Gastroesophageal sphincter (tissue), 4 donors: ENCODE measurements around the gene PHF19. TPM values are rescaled to one million over a fixed set of nuclear protein-coding genes. Genes with fewer than 3 reads are reported as not detected.

Source experiments
- ATAC-seq: fragments of 150-250 bp; one replicate; pipeline ENCODE4 v1.9.1; 2016; ENCODE audit warnings: mild to moderate bottlenecking, moderate library complexity
- H3K27ac ChIP-seq, 4 donors: fragments of 200-600 bp; sonication (generic) in 3 of 4; 1 replicate in 3 of 4; 2 replicates in 1 of 4; pipeline ENCODE4 v1.5.1; 2016 to 2019
- H3K27me3 ChIP-seq: fragments of 200-600 bp; sonication (generic); one replicate; pipeline ENCODE4 v1.5.1; 2019
- H3K36me3 ChIP-seq, 2 donors: fragments of 200-600 bp; sonication (generic); one replicate each; pipeline ENCODE4 v1.5.1; 2019; ENCODE audit warnings: control low read depth in 1 of 2
- H3K4me1 ChIP-seq, 3 donors: fragments of 200-600 bp; sonication (generic); 1 replicate in 2 of 3; 2 replicates in 1 of 3; pipeline ENCODE4 v1.5.1; 2016 to 2019; ENCODE audit warnings: control low read depth in 2 of 3
- H3K4me3 ChIP-seq, 2 donors: fragments of 200-600 bp; sonication (generic); one replicate each; pipeline ENCODE4 v1.5.1; 2019; ENCODE audit warnings: mild to moderate bottlenecking in 1 of 2, moderate library complexity in 1 of 2
- H3K9me3 ChIP-seq, 3 donors: fragments of 200-600 bp; sonication (generic); one replicate each; pipeline ENCODE4 v1.5.1; 2017 to 2019; ENCODE audit warnings: control low read depth in 2 of 3
- CTCF ChIP-seq, 4 experiments: fragments of 200-600 bp in 2 of 4; fragments of 450-650 bp in 2 of 4; sonication (generic) in 1 of 4; IDR thresholded peaks; one replicate each; pipeline ENCODE4 v1.5.1; 2017 to 2019; ENCODE audit warnings: antibody characterized with exemption in 4 of 4, mild to moderate bottlenecking in 2 of 4, moderate library complexity in 2 of 4
- EP300 ChIP-seq: sonication (generic); formaldehyde crosslinking; IDR thresholded peaks from one replicate; pipeline ENCODE4 v1.6.1; 2017; ENCODE audit warnings: antibody characterized with exemption, mild to moderate bottlenecking
- POLR2A ChIP-seq, 2 donors: fragments of 450-650 bp; IDR thresholded peaks; one replicate each; pipeline ENCODE4 v1.6.1; 2017; ENCODE audit warnings: antibody characterized with exemption in 2 of 2, mild to moderate bottlenecking in 2 of 2, moderate library complexity in 1 of 2
- POLR2AphosphoS5 ChIP-seq: sonication (generic); formaldehyde crosslinking; IDR thresholded peaks from one replicate; pipeline ENCODE4 v1.6.1; 2017; ENCODE audit warnings: antibody characterized with exemption
- WGBS, 2 donors: methylation state at CpG; one replicate each; pipeline ENCODE4 v1.1.5; 2018; ENCODE audit warnings: low coverage in 1 of 2; 5-methylcytosine and 5-hydroxymethylcytosine counted together
- total RNA-seq, 4 donors: library from RNA; depleted of rRNA; stranded (reverse); fragments of >200 nt; gene quantifications; one replicate each; pipeline ENCODE4 v1.1.0, GENCODE V29; 2016

PHF19 gene
- total RNA-seq, 4 donors from 2014 or later: 27.0 to 82.5 (median 54.3) TPM

GRCh38 chr9:120912958-120913646, 36.1 kb upstream of the PHF19 start:
- no peak for TF ChIP-seq POLR2AphosphoS5
- TF ChIP-seq EP300: no peak
- Histone ChIP-seq H3K27me3 (no peaks in the 10 kb centered on the region), H3K36me3 (peaks cover 0 to 54% of the 10 kb centered on the region in 2 donors), H3K4me3 (no peak overlapping the region), H3K9me3 (no peaks in the 10 kb centered on the region), H3K27ac (no peak overlapping the region), H3K4me1 (peaks cover 0 to 37% (median 3%) of the 10 kb centered on the region in 3 donors)
- no peak for ATAC-seq
- 91 to 97% methylated on average over 7 to 9 of the region's 13 CpGs for WGBS, 2 donors

DNA sequence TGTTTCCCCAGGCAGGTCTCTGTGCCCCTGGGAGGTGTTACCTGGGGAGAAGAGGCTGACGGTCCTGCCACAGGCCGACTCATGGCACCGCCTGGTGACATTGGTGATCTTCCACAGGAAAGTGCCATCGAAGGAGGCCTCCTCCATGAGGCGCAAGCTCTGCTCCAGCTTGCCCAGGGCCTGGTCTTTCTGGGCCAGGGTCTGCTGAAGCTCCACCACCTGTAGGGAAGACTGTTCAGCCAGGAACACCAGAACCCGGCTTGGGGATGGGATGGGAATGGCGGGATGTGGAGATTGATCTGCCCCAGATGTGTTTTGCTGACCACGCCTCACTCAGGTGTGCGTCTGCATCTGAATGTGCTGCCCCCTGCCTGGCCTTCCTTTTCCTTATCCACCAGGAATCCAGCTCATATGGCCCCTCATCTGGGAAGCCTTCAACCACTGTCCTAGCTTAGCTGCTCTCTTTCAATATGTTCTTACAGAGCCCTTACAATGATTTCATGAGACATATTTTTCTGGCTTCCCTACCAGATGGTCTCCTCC, 34.4 kb upstream of the PHF19 start:
- ATAC-seq: no peak
- Histone ChIP-seq H3K4me3 (no peak overlapping the region), H3K9me3 (no peaks in the 10 kb centered on the region), H3K27ac (no peak overlapping the region), H3K27me3 (no peaks in the 10 kb centered on the region), H3K4me1 (peaks cover 0 to 26% (median 0%) of the 10 kb centered on the region in 3 donors), H3K36me3 (peaks cover 0 to 60% of the 10 kb centered on the region in 2 donors)
- TF ChIP-seq POLR2A (IDR thresholded peaks at IDR 0.05) (no peak), EP300 (no peak), CTCF (IDR thresholded peaks at IDR 0.05) (no peak), POLR2AphosphoS5 (no peak)
- 100% methylated on average over 1 to 2 of the region's 9 CpGs for WGBS, 2 donors

- Histone ChIP-seq H3K9me3 (no peaks in the 10 kb centered on the region), H3K4me3 (no peak overlapping the region), H3K27me3 (no peaks in the 10 kb centered on the region), H3K36me3 (peaks cover 0 to 60% of the 10 kb centered on the region in 2 donors), H3K27ac (no peak overlapping the region), H3K4me1 (peaks cover 0 to 19% (median 0%) of the 10 kb centered on the region in 3 donors)
- 81 to 100% methylated on average over 2 to 3 of the region's 3 CpGs for WGBS, 2 donors
- ATAC-seq: no peak
- TF ChIP-seq POLR2A (IDR thresholded peaks at IDR 0.05) (no peak), POLR2AphosphoS5 (no peak), CTCF (IDR thresholded peaks at IDR 0.05) (no peak), EP300 (no peak)
Measured at GRCh38 chr9:120910643-120911042, 33.7 kb upstream of the PHF19 start.

DNA sequence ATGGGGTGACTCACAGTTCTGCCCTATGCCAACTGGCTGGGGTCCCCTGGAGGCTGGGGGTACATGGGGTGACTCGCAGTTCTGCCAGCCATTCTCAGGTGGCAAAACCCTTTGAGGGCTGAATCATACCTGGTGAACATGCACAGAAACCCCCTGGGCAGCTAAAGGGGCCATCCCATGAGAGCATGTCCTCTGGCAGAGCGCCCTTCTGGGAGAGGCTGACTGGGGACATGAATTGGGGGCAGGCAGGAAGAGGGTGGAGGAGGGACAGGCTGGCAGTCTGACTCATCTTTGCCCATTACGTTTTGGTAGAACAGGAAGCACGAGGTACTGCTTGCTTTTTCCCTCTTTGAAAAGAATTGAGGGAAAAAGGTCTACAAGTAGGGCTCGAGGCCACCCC, 32.9 kb upstream of the PHF19 start:
- no peak for TF ChIP-seq POLR2A (IDR thresholded peaks at IDR 0.05)
- TF ChIP-seq POLR2AphosphoS5: no peak
- no peak for TF ChIP-seq EP300
- TF ChIP-seq CTCF (IDR thresholded peaks at IDR 0.05): no peak
- Histone ChIP-seq H3K27me3 (no peaks in the 10 kb centered on the region), H3K9me3 (no peaks in the 10 kb centered on the region), H3K4me1 (peaks cover 0 to 12% (median 0%) of the 10 kb centered on the region in 3 donors), H3K27ac (no peak overlapping the region), H3K4me3 (no peak overlapping the region), H3K36me3 (peaks cover 0 to 64% of the 10 kb centered on the region in 2 donors)
- 58 to 80% methylated on average over 2 of the region's 5 CpGs for WGBS, 2 donors
- no peak for ATAC-seq

DNA sequence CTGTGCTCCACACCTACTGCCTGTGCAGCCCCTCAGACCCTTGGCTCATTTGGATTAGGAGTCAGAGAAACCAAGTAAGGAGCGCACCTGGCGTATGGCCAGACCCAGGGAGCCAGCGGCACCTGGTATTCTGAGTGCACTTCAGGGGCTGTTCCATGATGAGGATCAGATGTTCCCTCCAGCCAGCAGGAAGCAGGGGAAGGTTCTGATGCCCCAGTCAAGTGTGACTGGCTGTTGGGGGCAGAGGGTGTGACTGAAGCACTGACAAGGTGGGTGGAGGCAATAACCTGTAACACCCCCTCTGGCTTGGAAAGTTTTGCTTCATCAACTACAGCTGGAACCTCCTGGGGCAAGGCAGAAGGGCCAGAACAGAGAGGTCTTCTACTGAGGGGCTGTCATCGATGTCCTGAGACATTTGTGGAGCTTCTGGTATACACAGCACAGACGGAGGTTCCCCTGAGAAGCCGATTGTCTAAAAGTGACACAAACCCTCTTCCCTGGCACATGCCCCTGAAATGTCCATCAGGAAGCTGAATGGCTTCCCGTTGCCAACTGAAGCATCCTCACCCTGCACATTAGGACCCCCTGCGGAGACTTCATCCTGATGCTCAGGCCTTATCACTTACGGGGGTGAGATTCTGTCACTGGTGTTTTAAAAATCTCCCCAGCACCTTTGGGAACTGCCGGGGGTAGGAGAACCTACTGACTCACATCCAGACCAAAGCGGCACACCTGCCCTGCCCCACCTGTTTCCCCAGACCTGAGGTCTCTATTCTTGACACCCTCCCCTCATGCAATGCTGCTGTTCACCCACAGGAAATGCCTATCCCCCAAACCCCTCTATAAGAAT, 28.6 kb upstream of the PHF19 start:
- no peaks in the 10 kb centered on the region for H3K4me1 ChIP-seq
- no peak overlapping the region for H3K4me3 ChIP-seq
- 80% methylated on average over 5 of the region's 11 CpGs; no CpG with 5 or more reads in 1 of the 2 donors for WGBS, 2 donors

More for the DNA sequence above, 28.6 kb upstream of the PHF19 start:
- Histone ChIP-seq H3K9me3 (no peaks in the 10 kb centered on the region), H3K36me3 (peaks cover 0 to 44% of the 10 kb centered on the region in 2 donors), H3K27ac (no peak overlapping the region), H3K27me3 (no peaks in the 10 kb centered on the region)
- ATAC-seq: no peak
- TF ChIP-seq EP300 (no peak), POLR2AphosphoS5 (no peak), POLR2A (IDR thresholded peaks at IDR 0.05) (no peak), CTCF (IDR thresholded peaks at IDR 0.05) (no peak)
